Activated gamma-delta T cell treated with Interleukin-2 at 50 U/mL for 16 hours (primary cell): Measurements from ENCODE around the gene TMEM147.
A peak's percentile ranks its signal among the peaks of the same experiment; 100 is the strongest.

ENCODE experiments used
- DNase-seq: peaks from one replicate; pipeline ENCODE4 v3.0.0-alpha.2; 2020

The TMEM147 gene

DNA sequence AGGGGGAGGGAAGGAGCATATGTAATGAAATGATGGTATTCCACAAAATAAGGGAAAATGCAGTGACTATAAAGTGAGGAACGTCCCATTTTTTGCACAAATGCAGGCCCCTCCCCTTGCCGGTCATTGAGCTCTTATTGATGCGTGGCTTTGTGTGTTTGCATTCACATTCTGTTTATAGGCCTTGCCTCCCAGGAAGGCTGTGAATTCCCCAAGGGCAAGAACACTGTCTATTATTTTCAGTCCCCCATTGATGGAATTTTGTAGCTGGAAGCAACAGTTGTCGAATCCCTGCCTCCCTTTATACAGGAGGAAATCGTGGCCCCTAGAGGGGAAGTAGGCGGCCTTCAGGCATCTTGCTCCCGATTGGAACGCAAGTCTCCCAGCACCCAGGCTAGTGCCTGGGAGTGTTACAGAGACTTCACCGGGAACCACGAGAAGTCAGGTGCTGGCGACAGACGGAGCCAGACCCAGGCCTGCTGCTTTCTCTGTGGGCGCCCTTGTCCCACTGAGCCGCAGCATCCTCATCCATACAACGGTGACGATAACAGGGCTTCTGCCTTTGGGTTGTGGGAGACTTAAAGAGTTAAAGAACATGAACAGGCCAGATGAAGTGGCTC lies 24.2 kb upstream of the TMEM147 start:
- no peak for DNase-seq

DNA sequence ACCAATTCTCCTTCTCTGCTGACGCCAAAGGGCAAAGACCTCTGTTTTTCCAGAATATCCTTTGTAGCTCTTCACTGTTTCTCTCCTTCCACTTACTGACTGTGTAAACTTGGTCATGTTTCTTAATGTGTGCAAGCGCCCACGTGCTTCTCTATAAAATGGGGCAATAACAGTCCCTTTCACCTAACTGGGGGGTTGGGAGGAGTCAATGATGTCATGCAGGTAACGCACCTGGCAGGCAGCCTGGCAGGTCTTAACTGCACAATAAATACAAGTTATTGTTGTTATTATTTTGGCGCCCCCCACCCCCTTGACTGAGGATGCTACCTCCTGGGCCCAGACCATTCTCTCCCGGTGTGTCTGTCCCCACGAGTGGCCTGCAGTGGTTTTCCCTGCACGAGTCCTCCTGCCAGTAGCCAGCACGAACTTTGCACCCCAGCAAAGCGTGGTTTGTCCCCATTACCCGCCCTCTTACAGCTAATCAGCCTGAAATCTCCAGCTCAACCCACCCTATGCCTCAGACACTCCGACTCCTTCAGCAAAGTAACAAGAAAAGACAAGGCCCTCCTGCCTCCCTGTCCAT lies 22.6 kb upstream of the TMEM147 start:
- DNase-seq, result no peak

DNA sequence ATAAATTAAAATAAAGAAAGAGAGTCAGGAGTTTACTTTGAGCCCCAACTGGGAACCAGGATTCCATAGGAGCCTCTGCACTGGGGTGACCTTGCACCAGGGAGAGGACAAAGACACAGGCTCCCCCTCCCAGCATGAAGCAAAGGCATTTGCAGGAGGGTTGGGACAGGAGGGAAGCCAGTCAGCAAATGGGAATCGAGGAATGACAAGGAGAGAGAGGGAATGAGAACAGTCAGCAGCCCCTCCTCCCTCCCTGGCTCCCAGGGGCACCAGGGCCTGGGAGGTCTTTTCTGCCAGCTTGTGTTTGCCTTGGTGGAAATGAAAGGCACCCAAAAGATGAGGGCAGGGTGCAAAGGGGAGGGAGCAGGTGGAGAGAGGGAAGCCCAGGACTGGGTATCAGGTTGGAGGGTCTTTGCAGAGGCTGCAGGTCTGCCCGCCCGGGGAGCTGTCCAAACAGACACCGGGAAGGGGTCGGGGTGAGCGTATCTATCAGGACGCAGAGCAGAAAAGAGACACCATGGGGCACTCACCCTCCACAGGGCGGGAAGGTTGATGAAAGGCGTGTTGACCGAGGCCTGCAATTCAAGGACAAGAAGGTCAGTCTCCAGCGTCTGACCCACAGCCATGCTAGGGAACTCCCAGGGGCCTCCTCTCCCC lies 21.1 kb upstream of the TMEM147 start:
- DNase-seq, result no peak

DNA sequence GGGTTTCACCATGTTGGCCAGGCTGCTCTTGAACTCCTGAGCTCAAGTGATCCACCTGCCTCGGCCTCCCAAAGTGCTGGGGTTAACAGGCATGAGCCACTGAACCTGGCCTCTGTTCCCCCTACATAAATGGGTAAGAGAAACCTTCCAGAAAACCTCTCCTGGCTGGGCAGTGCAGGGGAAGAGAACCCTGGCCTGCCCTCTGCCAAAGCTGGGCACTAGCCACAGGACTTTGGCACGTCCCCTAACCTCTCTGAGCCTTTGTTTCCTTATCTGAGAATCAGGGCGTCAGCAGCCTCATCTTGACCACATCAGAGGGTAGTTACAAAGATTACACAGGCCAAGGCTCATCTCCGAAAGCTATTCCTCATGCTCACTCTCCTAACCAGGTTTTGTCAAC lies 19.6 kb upstream of the TMEM147 start:
- DNase-seq, result no peak

DNA sequence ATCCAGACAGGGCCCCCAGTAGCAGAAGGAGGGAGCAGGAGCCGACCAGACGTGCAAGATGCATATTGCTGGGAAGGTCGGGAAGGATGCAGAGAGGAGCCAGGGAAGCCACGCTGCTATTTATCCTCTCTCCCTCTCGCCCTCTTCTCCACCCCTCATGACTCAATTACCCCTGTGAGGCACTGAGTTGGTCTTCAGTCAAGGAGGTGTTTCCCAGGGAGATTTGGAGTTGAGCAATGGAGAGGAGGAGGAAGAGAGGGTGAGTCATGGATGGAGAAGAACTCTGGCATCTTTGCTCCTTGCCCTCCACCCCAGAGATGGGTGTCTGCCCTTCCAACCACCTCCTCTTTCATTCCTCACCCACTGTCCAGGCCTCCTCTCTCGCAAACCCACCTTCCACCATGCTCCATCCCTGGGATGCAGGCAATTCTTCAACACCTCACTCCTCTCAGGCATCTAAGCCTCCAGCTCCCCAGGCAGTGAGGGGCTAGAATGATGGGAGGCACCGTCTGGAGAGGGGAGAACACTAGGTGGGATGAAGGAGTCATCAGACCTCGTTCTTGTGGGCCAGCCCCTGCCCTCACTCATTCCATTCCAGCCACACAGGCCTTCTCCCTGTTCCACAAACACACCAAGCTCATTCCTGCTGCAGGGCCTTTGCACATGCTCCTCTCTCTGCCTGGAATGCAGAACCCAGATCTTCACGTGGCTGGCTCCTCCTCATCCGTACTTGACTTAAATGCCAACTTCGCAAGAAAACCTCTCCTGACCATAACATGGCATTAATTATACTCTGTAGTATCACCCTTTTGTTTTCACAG lies 17.0 kb upstream of the TMEM147 start, which contains the start of gene SBSN:
Gene SBSN (minus strand): TSS at position 94 of the 821 bp plus-strand sequence. CDS start 30 bp downstream, at position 64.
- DNase-seq, result no peak

DNA sequence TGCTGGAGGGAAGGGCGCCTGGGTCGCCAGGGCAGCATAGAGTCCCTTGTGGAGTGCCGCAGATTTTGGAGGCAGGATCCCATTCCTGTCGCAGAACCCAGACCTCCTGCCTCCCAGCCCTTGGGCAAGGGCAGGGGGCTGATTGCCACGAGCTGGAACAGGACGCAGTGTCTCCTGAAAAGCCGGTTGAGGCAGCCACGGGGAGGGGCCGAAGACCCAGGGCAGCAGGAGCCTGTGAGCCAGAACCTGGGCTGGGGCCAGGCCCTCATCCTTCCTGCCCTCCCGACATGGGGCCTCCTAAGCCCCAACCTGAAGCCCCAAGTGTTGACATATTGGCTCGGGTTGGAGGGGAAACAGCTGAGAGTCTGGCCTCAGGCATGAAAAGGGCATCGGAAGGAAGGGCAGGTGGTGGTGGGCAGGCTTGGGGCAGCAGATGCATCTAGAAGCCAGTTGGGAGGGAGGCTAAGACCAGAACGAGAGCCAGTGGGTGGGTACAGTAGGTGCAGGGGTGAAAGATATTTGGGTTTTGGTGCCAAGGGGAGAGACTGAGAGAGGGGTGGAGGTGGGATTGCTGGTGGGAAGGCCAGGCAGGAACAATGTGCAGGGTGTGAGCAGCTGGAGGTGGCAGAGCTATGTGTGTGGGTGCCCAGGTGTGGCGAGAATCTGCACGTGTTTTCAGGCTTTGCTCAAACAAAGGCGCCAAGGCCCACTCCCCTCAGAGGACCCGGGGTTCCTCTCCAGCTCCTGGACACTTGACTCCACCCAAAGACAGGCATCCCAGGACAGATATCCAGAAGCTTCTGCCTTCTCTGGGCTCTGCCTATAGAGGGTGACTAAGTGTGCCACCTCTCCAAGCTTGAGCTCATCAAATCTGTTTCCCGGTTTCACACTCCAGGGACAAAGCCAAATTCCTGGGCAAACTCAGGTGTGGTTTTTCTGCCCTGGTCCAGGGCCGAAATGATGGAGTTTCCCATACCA lies 15.9 kb upstream of the TMEM147 start:
- no peak for DNase-seq

DNA sequence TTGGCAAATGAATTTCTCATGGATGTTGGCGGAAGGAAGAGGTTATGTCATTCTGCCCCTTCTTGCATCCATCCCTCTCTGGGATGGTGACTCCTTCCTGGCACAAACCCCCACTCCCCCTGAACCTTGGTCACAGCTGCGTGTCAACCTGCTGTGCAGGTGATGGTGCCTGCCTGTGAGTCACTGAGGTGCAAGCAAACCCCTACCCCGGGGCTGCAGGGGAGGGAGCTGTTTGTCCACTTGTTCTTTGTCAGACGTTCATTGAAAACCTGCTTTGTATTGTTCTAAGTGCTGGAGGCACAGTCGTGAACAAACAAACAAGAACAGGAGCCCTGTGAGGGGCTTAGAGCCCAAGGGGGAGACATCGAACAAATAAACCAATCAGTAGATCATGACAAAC lies 14.1 kb upstream of the TMEM147 start:
- DNase-seq, result no peak

DNA sequence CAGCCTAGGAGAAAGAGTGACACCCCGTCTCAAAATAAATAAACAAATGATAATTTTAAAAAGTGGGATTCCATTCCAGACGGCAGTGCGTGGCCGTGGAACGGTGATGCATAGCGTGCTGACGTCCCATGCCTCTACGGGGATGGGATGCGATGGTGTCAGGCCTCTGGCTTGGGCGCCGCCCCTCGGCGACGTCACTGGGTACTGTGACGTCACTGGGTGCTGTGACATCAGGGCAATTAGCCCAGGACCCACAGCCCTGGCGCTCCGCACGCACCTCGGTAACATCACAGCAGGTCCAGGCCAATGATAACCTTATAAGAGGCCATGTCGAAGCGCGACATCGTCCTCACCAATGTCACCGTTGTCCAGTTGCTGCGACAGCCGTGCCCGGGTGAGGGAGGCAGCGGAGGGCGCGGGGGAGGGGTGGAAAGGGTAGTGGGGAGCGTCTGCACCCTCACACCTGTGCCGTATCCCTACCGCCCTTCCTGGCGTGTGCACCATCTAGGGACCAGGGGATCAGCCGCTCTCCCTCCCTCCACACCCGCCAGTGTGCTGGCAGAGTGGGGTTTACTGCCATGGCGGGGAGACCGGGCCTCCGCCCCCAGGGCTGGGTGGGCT lies 12.1 kb upstream of the TMEM147 start, which contains the start of gene GAPDHS:
Gene GAPDHS (plus strand): TSS at position 256 of the 621 bp plus-strand sequence. CDS start 72 bp downstream, at position 328.
- no peak for DNase-seq

DNA sequence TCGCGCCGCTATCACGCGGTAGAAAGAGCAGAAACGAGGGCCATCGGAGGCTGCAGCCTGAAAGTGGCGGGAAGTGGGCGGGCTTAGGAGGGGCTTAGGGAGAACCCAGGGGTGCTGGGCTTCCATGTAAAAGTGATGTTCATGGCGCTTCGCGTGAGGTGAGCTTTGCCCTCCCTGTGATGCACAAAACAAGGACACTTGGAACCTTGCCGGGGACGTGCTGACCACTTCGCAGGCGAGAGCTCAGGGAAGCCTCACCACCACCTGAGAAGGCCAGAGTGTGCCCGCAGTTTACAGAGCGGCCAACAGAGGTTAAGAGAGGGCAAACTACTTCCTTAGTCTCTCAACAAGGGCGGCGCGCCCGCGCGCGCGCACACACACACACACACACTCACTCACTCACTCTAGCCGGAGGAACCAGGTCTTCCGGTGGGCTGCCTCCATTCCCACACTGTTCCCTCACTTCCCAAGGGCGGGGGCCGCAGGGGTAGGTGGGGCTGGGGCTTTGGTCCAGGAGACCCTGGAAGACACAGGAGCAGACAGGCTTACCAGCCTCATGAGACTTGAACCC lies 11.5 kb upstream of the TMEM147 start:
- DNase-seq, result peak; percentile 41

DNA sequence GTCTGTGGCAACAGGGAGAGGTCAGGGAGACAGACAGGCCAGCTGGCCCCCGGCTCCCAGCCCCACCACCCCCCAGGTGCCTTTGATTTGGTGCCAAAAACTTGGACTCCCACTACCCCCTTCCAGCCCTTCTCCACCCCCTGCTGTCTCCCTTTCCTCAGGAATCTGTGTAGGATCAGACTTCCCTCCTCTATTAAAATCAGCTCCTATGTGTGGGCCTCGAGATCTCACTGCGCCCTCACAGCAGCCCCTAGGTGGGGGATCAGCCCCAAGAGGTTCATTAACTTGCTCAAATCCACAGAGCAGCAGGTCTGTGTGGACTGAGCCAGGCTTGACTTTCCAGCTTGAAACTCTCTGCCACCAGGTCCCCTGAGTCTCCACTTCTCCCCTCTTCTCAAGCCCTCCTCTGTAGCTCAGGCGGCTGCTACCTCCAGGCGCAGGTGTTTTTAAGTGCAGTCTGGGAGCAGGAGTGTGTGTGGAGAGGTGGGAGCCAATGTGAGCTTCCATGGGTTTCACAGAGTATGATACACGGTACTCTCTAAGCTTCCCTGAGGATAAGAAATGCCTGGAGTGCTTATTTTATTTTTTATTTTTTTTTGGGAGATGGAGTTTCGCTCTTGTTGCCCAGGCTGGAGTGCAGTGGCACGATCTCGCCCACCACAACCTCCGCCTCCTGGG lies 10.5 kb upstream of the TMEM147 start:
- DNase-seq, result no peak

DNA sequence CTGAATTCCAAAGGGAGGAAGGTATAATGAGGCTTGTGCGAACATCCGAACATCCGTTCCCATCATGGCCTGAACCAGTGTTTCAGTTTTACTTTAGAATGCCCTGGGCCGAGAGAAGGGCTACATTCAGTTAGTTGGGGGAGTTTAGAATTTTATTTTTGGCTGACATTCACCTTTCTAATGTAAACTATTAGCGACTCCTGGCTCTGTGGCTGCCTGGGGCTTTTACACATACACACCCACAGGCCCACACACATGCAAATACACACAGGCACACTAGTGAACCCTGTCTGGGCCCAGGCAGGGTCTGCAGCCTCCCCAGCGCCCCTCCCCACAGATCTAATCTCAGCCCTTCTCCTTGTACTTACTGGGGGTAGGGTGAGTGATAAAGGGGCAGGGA lies 6.1 kb upstream of the TMEM147 start:
- no peak for DNase-seq

DNA sequence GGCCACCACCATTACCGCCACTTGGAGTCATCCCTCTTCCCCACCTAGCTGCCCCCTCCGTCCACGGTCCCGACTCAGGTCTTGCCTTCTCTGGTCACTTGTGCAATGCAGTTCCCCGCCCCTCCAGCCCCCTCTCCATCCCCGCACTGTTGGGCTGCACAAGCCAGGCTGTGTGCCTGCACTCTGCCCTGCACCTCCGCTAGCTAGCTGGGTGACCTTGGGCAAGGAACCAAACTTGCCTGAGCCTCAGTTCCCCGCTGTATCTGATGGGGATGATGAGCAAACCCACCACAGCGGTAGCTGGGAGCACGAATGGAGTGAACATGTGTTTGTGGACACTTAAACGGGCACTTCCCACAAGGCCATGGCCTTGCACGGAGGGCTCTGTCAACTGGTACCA lies 5.6 kb upstream of the TMEM147 start:
- DNase-seq, result no peak

DNA sequence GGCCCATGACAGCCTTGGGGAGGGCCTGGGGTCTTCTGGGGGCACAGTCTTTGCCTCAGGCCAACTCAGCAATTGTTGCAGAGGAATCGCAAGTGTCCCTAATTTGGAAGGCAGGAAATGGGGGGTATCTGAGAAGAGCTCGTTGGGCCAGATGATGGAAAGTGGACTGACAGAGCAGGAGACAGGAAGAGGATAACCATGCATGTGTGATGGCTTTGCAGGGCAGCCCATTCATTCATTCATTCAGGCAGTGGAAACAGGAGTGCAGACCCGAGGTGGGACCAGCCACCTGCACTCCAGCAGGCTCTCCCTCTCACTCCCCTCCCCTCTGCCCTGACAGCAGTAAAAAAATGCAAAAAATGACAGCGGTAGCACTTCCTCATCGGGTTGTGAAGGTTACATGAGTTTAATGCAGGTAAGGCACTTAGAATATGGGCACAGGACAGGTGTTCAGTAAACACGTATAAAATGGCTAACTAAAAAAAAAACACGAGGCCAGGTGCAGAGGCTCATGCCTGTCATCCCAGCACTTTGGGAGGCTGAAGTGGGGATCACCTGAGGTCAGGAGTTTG lies 5.0 kb upstream of the TMEM147 start:
- no peak for DNase-seq

DNA sequence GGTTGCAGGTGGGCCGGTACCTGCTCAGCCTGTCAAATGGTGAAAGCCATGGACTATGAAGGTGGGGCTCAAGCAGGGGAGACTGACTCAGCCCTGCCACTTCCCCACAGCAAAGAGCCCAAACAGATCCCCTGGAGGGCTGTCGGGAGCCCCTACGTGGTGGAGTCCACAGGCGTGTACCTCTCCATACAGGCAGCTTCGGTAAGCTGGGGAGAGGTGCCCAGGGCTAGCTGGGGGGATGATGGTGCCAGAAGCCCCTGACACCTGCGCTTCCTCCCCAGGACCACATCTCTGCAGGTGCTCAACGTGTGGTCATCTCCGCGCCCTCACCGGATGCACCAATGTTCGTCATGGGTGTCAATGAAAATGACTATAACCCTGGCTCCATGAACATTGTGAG lies 3.2 kb upstream of the TMEM147 start:
- DNase-seq, result no peak

DNA sequence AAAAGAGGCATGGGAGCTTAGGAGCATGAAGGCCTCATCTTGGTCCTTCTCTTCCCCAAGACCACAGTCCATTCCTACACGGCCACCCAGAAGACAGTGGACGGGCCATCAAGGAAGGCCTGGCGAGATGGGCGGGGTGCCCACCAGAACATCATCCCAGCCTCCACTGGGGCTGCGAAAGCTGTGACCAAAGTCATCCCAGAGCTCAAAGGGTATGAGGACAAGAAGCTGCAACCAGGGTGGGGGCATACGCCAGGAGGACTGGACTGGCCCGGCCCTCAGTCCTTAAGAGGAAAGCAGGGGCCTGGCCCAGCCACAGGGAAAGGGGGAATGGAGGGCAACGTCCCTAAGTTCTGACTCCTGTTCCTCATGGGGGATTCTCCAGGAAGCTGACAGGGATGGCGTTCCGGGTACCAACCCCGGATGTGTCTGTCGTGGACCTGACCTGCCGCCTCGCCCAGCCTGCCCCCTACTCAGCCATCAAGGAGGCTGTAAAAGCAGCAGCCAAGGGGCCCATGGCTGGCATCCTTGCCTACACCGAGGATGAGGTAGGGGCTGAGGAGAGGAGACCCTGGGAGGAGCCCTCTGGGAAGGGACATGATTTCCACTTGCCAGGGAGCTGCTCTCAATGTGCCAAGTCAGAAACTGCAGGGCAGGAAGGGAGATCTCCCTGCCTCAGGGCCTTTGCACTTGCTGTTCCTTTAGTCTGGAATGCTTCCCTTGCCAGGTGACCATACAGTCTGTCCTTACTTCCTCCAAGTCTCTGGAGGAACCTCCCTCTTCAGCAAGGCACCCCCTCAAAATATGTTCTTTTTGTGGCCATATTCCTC lies 1.9 kb upstream of the TMEM147 start:
- no peak for DNase-seq

DNA sequence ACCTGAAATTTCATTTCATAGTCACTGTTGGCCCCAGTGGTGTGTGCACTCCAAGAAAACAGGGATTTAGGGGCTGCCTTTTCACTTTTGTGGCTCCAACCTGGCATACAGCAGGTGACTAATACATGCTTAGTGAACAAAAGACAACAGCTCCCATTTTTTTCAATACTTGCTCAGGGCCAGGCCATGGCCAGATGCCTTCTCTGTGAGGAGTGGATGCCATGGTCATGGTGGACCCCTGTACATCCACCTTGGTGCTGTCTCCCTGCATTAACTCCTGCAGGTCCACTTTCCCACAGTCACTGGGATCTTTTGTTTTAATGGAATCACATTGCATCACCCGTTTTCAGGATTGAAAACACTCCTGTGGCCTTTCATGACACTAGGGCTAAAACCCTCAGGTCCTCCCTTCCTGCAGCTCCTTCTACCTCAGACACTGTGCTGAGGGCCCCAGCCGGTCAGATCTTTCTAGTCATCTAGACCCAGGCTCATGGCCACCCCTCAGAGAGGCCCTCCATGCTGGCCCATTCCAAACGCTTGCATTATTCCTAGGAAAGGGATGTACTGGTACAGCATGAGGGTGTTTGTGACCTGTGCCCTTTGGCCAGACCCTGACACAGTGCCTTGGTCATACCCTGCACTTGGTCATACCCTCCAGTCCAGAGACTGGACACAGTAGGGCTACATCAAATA lies 1.2 kb upstream of the TMEM147 start:
- no peak for DNase-seq

DNA sequence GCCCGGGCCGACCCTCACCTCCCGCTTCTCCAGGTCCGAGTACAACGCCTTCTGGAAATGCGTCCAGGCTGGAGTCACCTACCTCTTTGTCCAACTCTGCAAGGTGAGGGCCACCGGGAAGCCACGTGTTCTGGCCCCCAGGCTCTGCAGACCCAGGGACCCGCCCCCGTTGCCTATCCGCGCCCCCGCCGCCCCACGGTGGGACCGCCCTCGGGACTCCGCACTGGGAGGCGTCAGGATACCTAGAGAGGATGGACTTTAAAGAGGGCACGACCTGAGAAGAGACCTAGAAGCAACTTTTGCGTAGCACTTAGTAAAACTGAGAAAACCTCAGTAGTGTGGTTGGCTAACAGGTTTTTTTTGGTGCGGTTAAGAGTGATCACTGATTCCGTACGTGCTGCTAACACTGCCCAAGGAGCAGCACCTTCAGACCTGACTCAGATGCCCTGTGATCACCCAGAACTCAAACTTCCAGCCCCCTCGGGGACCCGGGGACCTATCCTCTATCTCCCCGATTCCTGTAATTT lies 492 bp downstream of the TMEM147 start:
- DNase-seq, result peak; percentile 36

DNA sequence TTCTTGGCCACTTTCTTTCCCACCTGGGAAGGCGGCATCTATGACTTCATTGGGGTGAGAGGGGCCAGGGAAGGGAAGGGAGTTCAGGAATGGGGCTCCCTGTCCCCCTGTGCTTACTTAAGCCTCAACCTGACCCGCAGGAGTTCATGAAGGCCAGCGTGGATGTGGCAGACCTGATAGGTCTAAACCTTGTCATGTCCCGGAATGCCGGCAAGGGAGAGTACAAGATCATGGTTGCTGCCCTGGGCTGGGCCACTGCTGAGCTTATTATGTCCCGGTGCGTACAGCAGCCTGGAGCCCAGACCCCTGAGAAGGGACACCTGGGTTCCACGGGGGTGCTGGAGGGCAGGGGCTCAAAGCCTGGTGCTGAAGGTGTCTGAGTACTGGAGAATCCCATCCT lies 1.1 kb downstream of the TMEM147 start:
- DNase-seq, result no peak
